Measurements from ENCODE around the gene LCE2D.

Gene LCE2D

DNA sequence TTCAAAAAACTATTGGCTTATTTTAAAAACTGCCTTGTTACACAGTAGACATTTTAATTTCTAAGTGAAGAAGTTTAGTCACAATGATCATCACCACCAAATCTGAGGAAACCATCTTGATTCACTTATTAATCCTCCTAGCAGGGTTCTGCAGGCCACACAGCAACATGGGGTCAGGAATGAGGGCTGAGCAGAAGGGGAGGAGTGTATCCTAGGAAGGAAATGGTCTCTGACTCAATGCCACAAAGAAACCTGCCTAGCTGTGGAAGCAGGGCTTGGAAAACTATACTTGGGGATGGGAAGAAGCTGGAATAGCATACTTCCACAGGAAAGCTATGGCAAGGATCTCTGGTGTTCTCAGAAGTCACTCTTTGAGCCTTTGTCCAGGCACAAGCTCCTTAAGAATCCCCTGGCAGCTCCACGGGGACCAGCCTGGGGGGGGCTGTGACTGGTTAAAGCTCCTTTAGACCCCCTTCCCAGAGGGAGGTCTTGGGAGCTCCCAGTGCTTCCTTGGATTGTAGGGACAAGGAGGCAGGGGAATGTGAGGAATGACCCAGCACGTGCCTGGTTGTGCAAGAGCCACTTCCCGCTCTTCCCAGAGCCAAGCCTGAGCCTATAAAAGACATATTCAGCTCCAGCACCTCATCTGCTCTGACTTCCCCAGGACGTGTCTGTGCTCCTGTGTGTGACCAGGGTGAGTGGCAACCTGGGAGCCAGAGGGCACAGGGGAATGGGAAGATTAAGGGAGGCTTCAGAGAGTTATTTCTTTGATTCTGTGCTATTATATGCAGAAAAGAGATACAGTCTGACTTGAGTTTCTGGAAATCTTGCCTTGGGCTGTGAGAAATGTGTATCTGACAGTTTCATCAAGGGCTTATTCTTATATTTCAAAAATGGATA, 34.8 kb downstream of the LCE2D start, which contains the start of gene LCE2A:
TSS of gene LCE2A (plus strand) at position 645 of the 900 bp plus-strand sequence. CDS start 557 bp downstream, outside the sequence.
- H3K4me3 ChIP-seq (ENCODE audit: low read depth, low read length) = no peak within 1 kb of the TSS

DNA sequence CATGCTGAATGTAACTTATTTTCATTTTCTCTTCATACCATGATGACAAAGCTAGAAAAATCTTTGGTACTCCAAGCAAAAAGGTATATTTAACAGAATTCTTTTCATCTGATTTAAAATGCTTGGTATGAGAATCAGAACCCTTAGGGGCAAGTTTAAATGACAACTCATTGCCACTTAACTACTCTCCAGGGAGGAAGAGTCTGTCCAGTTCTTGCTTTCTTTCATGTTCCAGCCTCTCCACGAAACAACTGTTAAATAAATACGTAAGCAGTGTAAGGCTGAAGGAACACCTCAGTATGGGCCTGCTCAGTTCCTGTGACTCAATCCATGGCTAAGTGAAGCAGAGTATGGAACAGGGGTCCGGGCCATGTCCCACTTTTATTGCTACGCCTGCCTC, 36.6 kb downstream of the LCE2D start:
- H3K4me3 ChIP-seq (ENCODE audit: low read depth, low read length) = no peak overlapping the region

- H3K4me3 ChIP-seq (ENCODE audit: low read depth, low read length) = no peak within 1 kb of the TSS
Measured at GRCh38 chr1:152707860-152708259, 44.7 kb downstream of the LCE2D start, which contains the start of gene LCE4A. Gene LCE4A (plus strand): TSS chr1:152708160. CDS start chr1:152709076, 916 bp downstream.

Measured in iPS-11a (cell line).